ENCODE measurements around the gene ZDHHC13.
"Not testable (repeated sequence)": the region's sequence is repeated elsewhere in the genome, so short reads cannot be mapped to it uniquely, and the experiment has no call there.

ZDHHC13 gene

DNA sequence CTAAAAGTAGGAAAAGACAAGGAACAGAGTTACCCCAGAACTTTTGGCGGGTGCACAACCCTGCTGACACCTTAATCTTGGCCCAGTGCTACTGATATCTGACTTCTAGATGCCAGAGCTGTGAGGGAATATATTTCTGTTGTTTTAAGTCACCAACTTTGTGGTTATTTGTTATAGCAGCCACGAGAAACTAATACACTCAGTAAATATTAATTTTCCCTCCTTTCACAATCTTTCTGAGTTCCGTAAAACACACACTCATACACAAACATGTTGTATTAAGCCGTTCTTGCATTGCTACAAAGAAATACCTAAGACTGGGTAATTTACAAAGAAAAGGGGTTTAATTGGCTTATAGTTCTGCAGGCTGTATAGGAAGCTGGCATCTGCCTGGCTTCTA is 16.1 kb upstream of the ZDHHC13 start:
- no peak for DNase-seq (ENCODE audit: low read depth in 1 of 2, low spot score in 1 of 2)

DNA sequence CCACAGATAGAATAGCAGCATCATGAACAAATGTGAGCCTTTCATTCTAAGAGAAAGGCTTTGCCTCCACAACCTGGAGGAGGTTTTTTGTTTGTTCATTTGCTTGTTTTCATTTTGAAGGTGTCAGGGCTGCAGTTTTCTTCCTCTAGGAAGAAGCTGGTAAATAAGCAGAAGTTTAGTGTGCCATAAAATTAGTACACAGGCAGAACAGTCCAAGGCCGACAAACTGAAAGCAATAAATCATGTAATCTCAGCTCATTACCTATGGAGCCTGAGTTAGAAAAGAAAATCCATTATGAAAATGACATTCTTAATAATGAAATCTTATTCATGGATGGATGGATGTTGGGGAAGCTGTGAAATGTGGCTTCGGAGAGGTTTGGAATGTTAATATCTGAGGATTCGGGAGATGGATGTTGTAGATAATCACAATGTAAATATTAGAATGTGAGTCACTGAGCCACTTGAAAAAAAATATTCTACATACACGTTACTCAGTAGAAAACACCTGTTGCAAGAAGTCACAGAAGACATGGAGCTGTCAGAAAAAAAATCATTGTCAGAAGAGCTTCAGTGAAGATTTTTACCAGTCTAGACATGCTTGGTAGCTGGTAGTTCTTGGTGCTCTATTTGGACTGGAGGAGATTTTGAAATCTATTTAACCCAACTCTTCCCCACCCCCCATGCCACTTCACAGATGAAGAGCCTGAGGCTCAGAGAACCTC is 15.0 kb upstream of the ZDHHC13 start:
- DNase-seq (ENCODE audit: low read depth in 1 of 2, low spot score in 1 of 2), result no peak

DNA sequence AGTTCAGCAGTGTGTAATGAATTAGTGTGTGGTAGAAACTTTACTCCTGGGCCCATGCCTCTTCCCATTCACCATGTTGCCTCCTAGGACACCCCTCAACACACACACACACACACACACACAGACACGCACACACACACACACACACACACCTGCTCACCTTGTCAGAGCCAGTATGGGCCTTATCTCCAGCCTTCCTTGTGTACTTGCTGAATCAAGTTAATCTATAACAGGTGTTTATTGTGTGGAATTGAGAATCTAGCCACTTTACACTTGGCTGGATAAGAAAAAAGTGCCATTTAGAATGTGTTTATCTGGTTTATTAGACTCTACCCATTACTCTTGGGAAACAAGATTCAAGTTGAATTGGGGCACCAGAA is 14.5 kb upstream of the ZDHHC13 start:
- no peak for DNase-seq (ENCODE audit: low read depth in 1 of 2, low spot score in 1 of 2)

DNA sequence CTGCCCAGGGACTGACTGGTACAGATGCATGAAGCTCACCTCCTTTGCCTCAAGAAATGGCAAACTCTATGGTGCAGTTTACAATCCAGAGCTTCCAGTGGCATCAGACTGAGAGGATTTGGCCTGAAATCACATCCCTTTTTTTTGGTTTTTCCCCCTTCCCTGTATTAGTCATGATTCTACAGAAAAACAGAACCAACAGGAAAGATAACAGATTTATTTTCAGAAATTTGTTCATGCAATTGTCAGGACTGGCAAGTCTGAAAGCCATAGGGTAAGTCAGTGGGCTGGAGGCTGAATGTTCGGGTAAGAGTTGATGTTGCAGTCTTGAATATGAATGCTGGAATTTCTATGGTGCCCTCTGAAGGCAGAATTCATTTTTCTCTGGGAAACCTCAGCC is 12.0 kb upstream of the ZDHHC13 start:
- DNase-seq (ENCODE audit: low read depth in 1 of 2, low spot score in 1 of 2), result no peak

DNA sequence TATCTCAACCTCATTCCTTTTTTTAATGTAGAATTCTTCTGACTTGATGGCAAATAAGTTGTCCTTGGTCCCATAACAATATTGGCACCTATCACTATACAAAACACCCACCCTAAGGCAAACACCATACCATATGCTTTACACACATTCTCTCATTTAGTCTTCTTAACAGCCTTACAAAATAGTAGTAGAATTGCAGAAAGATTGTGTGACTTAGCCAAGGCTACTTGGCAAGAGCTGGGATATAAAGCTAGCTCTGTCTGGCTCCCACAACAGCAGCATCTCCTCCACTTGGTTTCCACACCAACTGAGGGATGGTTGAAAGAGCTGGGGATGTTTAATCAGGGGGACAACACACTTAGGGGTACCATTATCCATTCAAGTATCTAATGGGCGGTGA is 9.8 kb upstream of the ZDHHC13 start:
- DNase-seq (ENCODE audit: low read depth in 1 of 2, low spot score in 1 of 2), result no peak

DNA sequence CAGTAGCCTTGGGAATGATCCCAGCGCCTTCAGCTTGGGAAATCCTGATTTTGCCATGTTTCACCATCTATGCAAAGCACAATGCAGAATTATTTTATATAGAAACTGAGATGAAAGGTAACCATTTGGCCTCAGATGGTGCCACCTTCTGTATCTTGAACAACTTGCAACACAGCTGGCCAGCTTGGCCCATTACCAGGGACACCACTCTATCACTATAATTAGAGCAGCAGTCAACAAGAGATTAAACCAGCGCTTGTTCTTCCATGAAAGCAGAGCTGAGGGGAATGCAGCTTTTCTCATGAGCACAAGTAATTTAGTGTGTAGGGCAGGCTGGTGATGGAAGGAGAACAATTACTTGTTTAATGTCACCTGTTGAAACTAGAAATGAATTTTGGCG is 6.7 kb upstream of the ZDHHC13 start:
- no peak for DNase-seq (ENCODE audit: low read depth in 1 of 2, low spot score in 1 of 2)

DNA sequence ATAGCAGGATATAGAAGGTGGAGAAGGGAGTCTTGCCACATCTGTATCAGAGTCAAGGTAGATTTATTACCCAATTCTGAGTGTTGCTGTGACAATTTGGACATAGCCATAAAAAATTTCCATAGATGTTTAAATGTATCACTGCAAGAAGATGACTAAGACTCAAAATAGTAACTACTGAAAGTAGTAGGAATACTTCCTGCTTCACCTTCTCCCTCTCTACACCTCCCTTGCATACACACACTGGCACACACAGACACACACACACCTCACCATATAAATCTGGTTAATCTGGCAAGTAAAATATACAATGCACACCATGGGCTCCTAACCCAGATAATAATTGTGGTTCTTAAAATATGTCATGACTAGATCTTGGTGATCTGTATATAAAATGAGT is 5.2 kb upstream of the ZDHHC13 start:
- DNase-seq (ENCODE audit: low read depth in 1 of 2, low spot score in 1 of 2), result no peak

DNA sequence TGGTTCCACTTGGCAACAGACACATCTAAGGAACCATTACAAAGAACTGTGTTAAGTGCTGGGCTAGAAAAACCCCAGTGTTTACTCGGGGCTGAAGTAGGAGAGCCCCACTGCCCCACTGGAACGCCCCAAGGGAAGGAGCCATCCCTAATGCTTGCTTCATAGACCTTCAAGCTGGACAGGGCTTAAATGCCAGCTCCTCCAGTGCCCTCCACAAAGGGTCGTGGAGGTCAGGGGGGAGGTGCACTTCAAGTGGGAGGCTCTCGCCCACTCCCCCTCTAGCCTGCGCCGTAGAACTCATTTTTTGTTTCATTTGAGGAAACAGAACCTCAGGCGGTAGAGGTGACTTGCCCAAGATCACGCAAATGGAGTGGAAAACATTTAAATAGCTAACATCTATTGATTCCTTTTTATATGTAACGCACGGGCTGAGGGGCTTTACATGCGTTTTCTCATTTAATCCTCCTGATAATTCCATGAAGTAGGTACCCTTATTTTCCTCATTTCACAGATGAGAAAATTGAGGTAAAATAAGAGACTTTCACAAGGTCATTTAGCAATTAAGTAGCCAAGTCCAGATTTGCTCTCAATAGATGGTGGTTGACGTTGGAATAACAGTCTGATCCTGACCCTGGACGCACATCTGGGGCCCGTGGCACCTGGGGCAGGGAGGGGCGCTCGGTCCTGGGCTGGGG is 545 bp upstream of the ZDHHC13 start:
- no peak for DNase-seq (ENCODE audit: low read depth in 1 of 2, low spot score in 1 of 2)

DNA sequence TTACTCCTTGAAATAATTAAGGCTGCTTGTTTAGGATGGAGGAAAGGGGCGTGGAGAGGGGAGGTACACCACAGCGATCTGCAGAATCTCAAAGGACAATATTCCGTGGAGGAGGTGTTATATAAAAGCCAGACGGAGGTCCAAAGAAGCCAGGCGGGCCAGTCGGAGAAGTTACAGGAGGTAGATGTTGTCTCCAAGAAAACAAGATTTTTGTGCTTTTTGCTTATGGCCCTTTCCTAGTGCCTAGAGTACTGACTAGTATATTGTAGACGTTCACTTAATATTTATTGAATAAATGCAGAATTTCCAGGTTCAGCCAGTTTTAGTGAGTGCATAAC is 761 bp downstream of the ZDHHC13 start:
- DNase-seq (ENCODE audit: low read depth in 1 of 2, low spot score in 1 of 2), result no peak

DNA sequence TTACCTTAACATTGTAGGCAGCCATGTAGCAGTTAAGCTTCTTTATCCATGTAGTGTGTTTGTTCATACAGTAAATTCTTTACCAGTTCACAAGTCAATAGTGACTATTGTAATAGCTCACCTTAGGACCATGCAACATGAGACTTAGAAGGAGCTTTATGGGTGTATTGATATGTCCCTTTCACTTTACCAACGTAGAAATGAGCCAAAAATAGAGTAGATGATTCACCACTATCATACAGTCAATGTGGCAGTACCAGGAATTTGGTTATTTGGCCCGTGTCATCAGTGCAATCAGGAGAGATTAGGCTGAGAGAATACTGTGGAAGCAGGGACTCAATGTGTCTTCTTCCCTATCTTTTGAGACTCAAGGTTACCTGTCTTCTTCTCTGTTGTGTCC is 4.7 kb downstream of the ZDHHC13 start:
- DNase-seq (ENCODE audit: low read depth in 1 of 2, low spot score in 1 of 2), result no peak

DNA sequence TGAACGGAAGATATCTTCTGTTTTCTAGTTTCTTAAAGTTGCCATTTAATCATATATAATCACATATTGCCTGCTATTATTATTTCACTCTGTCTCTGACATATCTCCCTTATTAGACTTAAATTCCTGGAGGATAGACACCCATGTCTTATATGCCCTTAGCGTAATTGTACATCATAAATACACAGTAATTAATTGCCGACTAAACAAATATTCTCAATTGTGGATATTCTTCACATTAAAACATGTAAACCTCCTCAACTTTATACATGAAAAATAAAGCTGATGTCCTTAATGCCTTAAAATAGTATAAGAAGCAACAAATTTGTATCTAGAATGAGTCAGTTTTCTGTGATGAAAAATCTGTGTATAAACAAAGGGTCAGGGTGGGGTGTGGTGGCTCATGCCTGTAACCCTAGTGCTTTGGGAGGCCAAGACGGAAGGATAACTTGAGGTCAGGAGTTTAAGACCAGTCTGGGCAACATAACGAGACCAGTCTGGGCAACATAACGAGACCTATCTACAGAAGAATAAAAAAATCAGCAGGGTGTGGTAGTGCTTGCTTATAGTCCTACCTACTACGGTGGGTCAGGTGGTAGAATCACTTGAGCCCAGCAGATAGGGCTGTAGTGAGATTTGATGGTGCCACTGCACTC is 6.1 kb downstream of the ZDHHC13 start:
- no peak for DNase-seq (ENCODE audit: low read depth in 1 of 2, low spot score in 1 of 2)

DNA sequence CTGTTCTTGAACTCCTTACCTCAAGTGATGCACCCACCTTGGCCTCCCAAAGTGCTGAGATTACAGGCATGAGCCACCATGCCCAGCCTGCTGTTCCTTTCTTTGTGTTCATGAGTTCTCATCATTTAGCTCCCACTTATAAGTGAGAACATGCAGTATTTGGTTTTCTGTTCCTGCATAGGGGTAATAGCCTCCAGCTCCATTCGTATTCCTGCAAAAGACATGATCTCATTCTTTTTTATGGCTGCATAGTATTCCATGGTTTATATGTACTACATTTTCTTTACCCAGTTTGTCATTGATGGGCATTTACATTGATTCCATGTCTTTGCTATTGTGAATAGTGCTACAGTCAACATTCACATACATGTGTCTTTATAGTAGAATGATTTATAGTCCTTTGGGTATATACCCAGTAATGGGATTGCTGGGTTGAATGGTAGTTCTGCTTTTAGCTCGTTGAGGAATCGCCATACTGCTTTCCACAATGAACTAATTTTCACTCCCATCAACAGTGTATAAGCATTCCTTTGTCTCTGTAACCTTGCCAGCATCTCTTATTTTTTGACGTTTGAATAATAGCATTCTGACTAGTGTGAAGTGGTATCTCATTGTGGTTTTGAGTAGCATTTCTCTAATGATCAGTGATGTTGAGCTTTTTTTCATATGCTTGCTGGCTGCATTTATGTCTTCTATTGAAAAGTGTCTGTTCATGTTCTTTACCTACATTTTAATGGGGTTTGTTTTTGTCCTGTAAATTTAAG is 9.8 kb downstream of the ZDHHC13 start:
- DNase-seq (ENCODE audit: low read depth in 1 of 2, low spot score in 1 of 2), result not testable (repeated sequence)

DNA sequence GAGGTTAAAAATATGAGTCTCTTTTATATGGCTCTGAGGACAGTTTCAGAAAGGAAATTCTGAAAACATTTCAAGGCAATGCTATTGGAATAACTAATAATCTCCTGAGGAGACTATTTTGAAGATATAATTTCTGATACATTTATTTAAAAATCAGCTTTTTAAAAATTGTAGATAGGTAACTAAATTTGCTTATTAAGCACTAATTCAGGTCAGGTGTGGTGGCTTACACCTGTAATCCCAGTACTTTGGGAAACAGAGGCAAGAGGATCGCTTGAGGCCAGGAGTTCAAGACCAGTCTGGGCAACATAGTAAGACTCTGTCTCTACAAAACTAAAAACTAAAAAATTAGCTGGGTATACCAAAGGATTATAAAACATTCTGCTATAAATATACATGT is 17.0 kb downstream of the ZDHHC13 start:
- no peak for DNase-seq (ENCODE audit: low read depth in 1 of 2, low spot score in 1 of 2)

DNA sequence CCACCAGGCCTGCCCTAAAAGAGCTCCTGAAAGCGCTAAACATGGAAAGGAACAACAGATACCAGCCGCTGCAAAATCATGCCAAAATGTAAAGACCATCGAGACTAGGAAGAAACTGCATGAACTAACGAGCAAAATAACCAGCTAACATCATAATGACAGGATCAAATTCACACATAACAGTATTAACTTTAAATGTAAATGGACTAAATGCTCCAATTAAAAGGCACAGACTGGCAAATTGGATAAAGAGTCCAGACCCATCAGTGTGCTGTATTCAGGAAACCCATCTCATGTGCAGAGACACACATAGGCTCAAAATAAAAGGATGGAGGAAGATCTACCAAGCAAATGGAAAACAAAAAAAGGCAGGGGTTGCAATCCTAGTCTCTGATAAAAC is 19.9 kb downstream of the ZDHHC13 start:
- not testable (repeated sequence) for DNase-seq (ENCODE audit: low read depth in 1 of 2, low spot score in 1 of 2)

DNA sequence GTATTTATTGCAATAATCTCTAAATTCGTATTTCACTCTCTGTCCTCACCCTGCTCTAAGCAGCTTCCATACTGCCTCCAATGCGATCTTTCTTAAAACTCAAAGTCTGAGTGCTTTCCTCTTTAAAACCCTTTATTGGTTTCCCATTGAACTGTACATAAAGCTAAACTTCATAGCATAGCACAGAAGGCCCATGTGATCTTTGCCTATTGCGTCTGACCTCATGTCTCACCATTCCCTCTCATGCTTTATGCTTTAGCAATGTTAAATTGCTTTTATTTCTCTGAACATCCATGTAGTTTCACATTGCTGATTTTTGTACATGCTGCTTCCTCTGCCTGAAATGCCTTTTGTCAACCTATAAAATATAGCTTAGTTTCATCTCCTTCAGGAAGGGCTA is 28.4 kb downstream of the ZDHHC13 start:
- no peak for DNase-seq (ENCODE audit: low read depth in 1 of 2, low spot score in 1 of 2)

DNA sequence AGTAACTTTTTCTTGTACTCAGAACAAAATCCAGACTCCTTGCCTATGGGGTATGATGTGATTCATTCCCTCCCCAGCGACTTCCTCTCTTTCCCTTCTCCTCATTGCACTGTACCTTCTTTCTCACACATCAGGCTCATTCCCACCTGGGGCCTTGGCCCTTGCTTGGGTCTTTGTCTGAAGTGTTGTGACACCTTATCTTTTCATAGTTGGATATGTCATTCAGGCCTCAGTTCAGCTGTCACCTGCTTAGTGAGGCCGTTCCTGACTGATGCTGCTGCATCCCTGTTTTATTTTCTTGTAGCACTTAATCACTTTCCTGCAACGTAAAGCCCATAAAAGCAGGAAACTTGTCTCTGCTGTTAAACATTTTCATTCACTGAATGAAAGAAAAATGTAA is 39.9 kb downstream of the ZDHHC13 start:
- no peak for DNase-seq (ENCODE audit: low read depth in 1 of 2, low spot score in 1 of 2)

DNA sequence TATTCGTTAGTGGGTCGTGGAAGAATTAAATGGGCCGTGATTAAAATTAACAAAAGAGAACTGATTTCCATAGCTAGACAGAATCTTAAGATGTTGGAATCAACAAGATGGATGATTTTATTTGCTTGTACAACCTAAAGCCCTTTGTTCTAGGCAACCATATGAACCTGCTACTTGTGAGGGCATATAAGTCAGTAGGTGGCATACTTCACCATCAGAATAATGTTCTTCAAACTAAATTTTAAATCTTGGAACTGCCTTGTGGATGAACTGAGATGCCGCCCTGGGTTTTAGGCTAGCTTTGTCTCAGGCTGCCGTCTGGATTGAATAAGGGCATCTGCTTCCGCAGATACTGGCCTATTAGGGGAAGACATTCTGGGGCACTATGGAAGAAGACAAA is 43.9 kb downstream of the ZDHHC13 start:
- DNase-seq (ENCODE audit: low read depth in 1 of 2, low spot score in 1 of 2), result no peak

DNA sequence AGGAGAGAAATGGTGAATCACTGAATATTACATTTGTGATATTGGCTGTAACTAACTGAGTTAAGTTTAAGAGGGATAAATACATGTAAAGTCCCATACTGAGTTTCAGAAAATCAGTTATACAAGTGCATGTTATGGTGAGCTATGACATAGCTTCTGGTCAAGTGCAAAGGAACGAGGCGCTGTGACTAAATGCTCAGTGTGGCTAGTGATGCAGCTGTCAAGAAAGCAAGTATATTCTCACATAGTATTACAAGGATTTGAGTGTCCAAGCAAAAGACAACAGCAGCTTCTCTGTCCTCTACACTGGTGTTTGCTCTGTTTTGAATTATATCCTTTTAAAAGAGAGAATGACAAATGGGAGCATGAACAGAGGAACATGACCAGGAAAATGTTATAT is 44.7 kb downstream of the ZDHHC13 start:
- DNase-seq (ENCODE audit: low read depth in 1 of 2, low spot score in 1 of 2), result no peak

DNA sequence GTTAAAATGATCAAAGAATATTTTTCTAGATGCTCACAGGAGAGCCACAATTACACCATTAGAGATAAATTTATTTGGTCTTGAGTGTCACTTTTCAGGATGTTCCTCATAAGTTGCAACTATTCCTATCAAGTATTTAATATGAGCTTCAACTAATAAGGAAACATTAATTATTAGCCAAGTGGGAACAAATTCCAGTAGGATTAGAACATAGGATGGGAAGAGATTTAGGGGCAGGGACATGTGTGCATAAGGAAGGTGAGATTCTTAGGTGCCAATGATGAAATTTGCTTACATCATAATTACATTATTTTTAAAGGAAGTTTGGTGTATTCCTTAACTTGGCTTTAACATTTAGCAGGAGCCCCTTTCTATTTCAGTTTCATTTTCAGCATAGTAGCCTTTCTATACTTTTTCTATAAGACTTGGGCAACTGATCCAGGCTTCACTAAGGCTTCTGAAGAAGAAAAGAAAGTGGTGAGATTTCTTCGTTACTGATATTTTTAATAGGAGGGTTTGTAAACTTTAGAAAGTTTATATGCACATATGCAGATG is 46.1 kb downstream of the ZDHHC13 start:
- DNase-seq (ENCODE audit: low read depth in 1 of 2, low spot score in 1 of 2), result no peak

DNA sequence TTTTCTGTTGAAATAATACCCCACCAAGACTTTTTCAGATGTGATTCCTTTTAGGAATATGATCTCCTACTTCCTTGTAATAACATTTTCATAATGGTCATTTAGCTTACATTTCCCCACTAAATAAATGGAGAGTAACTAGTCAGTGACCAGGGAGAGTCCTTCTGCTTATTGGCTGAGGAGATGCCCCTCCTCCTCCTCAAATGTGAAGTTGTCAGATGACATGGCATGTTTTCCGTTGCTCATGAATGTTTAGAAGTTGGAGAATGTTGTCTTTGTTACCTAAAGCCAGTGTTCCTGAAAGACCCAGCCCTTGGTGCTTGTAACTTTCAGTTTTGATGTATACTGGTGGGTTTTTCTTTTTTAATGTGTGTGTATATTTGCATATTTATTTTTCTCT is 46.6 kb downstream of the ZDHHC13 start:
- no peak for DNase-seq (ENCODE audit: low read depth in 1 of 2, low spot score in 1 of 2)

DNA sequence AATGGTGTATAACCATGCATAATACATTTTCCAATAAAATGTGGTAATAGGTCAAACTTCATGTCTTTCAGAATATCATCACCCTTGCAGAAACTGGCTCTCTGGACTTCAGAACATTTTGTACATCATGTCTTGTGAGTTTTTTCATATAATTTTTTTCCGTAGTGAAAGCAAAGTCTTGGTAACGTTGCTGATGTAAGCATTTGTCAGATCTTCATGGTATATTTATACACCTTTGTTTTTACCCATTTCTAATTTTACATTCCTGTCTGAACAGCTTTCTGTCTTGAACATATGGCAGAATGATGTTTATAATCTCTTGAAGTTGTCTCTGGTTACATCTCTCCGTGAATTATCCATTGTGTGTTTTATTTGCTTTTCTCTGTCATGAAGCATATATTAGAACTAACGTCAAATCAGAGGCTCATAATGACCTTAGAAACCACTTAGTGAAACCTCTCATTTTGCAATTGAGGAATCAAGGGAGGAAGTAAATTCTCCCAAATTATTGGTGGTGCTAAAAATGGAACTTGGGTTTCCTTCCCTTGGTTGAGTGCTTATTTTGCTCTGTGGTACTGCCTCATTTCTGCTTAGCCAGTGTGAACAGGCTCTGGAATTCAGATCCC is 47.4 kb downstream of the ZDHHC13 start:
- no peak for DNase-seq (ENCODE audit: low read depth in 1 of 2, low spot score in 1 of 2)
